H1 (cell line): Measurements from ENCODE around the gene DISC1. TPM values are rescaled to one million over a fixed set of nuclear protein-coding genes. Genes with fewer than 3 reads are reported as not detected.

Source experiments
- CTCF ChIA-PET: fragments of 300-600 bp; sonication (Branson Sonifier 250); formaldehyde crosslinking; loops from one replicate; lab custom pipeline; 2021; ENCODE audit not compliant: partially characterized antibody; lab: Charles Lee
- POLR2A ChIA-PET: fragments of 300-600 bp; sonication (Branson Sonifier 250); formaldehyde crosslinking; loops from one replicate; lab custom pipeline; 2021; ENCODE audit warnings: inconsistent platforms; ENCODE audit not compliant: partially characterized antibody; lab: Charles Lee
- DNase-seq, 2 experiments: peaks; one replicate each; pipeline versions ENCODE4 v3.0.0 to v3.0.0-alpha.2; 2010 to 2022; ENCODE audit warnings: low spot score in 2 of 2, low read depth in 1 of 2, mixed read lengths in 1 of 2
- FAIRE-seq: peaks from 2 replicates; lab custom pipeline; 2011; peaks lifted over from hg19 to GRCh38; lab: Jason Lieb, UNC
- H2AFZ ChIP-seq: 2 replicates; pipeline ENCODE4 v1.8.1; 2012; ENCODE audit warnings: low read length, inconsistent platforms
- H2AK5ac ChIP-seq: 2 replicates; pipeline ENCODE4 v1.6.1; 2013; ENCODE audit warnings: low read depth, low read length
- H2BK120ac ChIP-seq: replicated peaks from 2 replicates; pipeline ENCODE3; 2013; ENCODE audit warnings: low read depth, low read length, inconsistent platforms
- H2BK12ac ChIP-seq: 2 replicates; pipeline ENCODE4 v1.6.1; 2013; ENCODE audit warnings: low read depth, low read length
- H2BK15ac ChIP-seq: 2 replicates; pipeline ENCODE4 v1.6.1; 2013; ENCODE audit warnings: low read length
- H2BK20ac ChIP-seq: 2 replicates; pipeline ENCODE4 v1.6.1; 2013; ENCODE audit warnings: low read length
- H2BK5ac ChIP-seq: 2 replicates; pipeline ENCODE4 v1.6.1; 2013; ENCODE audit warnings: low read depth, low read length
- H3K14ac ChIP-seq: 2 replicates; pipeline ENCODE4 v1.6.1; 2013; ENCODE audit warnings: inconsistent platforms; ENCODE audit not compliant: insufficient read length
- H3K18ac ChIP-seq: 2 replicates; pipeline ENCODE4 v1.6.1; 2013; ENCODE audit warnings: low read length; ENCODE audit errors: extremely low read depth
- H3K23ac ChIP-seq: 2 replicates; pipeline ENCODE4 v1.6.1; 2013; ENCODE audit warnings: inconsistent platforms; ENCODE audit not compliant: insufficient read length
- H3K23me2 ChIP-seq: 2 replicates; pipeline ENCODE4 v1.6.1; 2013; ENCODE audit warnings: low read depth, low read length
- H3K27ac ChIP-seq: 2 replicates; pipeline ENCODE4 v1.6.1; 2011; ENCODE audit warnings: low read depth, low read length, inconsistent platforms
- H3K27me3 ChIP-seq, 4 experiments: replicated peaks in 1 of 4; 1 replicate in 1 of 4; 2 replicates in 3 of 4; pipeline versions ENCODE4 v1.6.1 to v1.8.1; 2011 to 2013; ENCODE audit warnings: low read length in 3 of 4, mild to moderate bottlenecking in 3 of 4, inconsistent platforms in 2 of 4, mixed read lengths in 2 of 4, moderate library complexity in 1 of 4; ENCODE audit not compliant: control insufficient read depth in 3 of 4, insufficient read depth in 3 of 4; ENCODE audit errors: extremely low read depth in 1 of 4
- H3K36me3 ChIP-seq, 4 experiments: 2 replicates each; pipeline versions ENCODE4 v1.6.1 to v1.8.1; 2011 to 2013; ENCODE audit warnings: mild to moderate bottlenecking in 4 of 4, low read length in 3 of 4, moderate library complexity in 2 of 4, control low read depth in 1 of 4, inconsistent platforms in 1 of 4; ENCODE audit not compliant: insufficient read depth in 4 of 4, control insufficient read depth in 2 of 4
- H3K4ac ChIP-seq: replicated peaks from 2 replicates; pipeline ENCODE3; 2013; ENCODE audit warnings: low read length, low read depth, mixed read lengths, inconsistent platforms; ENCODE audit not compliant: insufficient read length
- H3K4me1 ChIP-seq, 4 experiments: replicated peaks in 1 of 4; 1 replicate in 1 of 4; 2 replicates in 3 of 4; pipeline versions ENCODE4 v1.6.1 to v1.8.1; 2011 to 2013; ENCODE audit warnings: low read length in 3 of 4, inconsistent platforms in 2 of 4, mixed read lengths in 1 of 4; ENCODE audit not compliant: insufficient read depth in 4 of 4, control insufficient read depth in 3 of 4
- H3K4me2 ChIP-seq, 2 experiments: 2 replicates each; pipeline versions ENCODE4 v1.6.1 to v1.8.1; 2011 to 2013; ENCODE audit warnings: low read depth in 2 of 2, low read length in 2 of 2, control low read depth in 1 of 2, inconsistent platforms in 1 of 2, mild to moderate bottlenecking in 1 of 2; ENCODE audit not compliant: insufficient read depth in 1 of 2
- H3K4me3 ChIP-seq, 4 experiments: fragments of 200-600, 300-600 bp in 1 of 4; sonication (generic), shearing (Covaris generic), sonication (Bioruptor Twin) in 1 of 4; 2 replicates each; pipeline versions ENCODE4 v1.5.1 to v1.8.1; 2011 to 2016; ENCODE audit warnings: low read length in 4 of 4, low read depth in 3 of 4, control low read depth in 2 of 4, inconsistent platforms in 2 of 4, mild to moderate bottlenecking in 2 of 4, mixed read lengths in 1 of 4, moderate library complexity in 1 of 4; ENCODE audit not compliant: insufficient read depth in 2 of 4; ENCODE audit errors: extremely low read depth in 1 of 4
- H3K56ac ChIP-seq: replicated peaks from 2 replicates; pipeline ENCODE3; 2013; ENCODE audit warnings: low read depth, mild to moderate bottlenecking, mixed read lengths, low read length, inconsistent platforms; ENCODE audit not compliant: insufficient read length
- H3K79me1 ChIP-seq: 2 replicates; pipeline ENCODE4 v1.6.1; 2013; ENCODE audit warnings: low read depth, low read length, control low read depth
- H3K79me2 ChIP-seq, 2 experiments: 2 replicates each; pipeline versions ENCODE4 v1.6.1 to v1.8.1; 2012 to 2013; ENCODE audit warnings: low read length in 2 of 2, mild to moderate bottlenecking in 2 of 2, inconsistent platforms in 1 of 2; ENCODE audit not compliant: insufficient read depth in 2 of 2, control insufficient read depth in 1 of 2
- H3K9ac ChIP-seq, 4 experiments: replicated peaks in 1 of 4; 1 replicate in 1 of 4; 2 replicates in 3 of 4; pipeline versions ENCODE4 v1.6.1 to v1.8.1; 2011 to 2013; ENCODE audit warnings: low read depth in 3 of 4, low read length in 3 of 4, control low read depth in 2 of 4, mild to moderate bottlenecking in 2 of 4, moderate library complexity in 2 of 4, inconsistent platforms in 1 of 4; ENCODE audit errors: extremely low read depth in 1 of 4
- H3K9me3 ChIP-seq, 2 experiments: 2 replicates each; pipeline versions ENCODE4 v1.6.1 to v1.8.1; 2012 to 2013; ENCODE audit warnings: mild to moderate bottlenecking in 2 of 2, moderate library complexity in 2 of 2, control low read depth in 1 of 2, inconsistent platforms in 1 of 2, low read depth in 1 of 2, low read length in 1 of 2, mixed read lengths in 1 of 2; ENCODE audit not compliant: insufficient read depth in 2 of 2
- H4K20me1 ChIP-seq, 2 experiments: replicated peaks in 1 of 2; 2 replicates each; pipeline versions ENCODE3 to v1.8.1; 2011 to 2013; ENCODE audit warnings: inconsistent platforms in 2 of 2, low read length in 2 of 2, mild to moderate bottlenecking in 1 of 2; ENCODE audit not compliant: insufficient read depth in 2 of 2, control insufficient read depth in 1 of 2
- H4K5ac ChIP-seq: 2 replicates; pipeline ENCODE4 v1.6.1; 2013; ENCODE audit warnings: low read length, low read depth, mixed read lengths, inconsistent platforms; ENCODE audit not compliant: insufficient read length
- H4K8ac ChIP-seq: 2 replicates; pipeline ENCODE4 v1.8.0; 2013; ENCODE audit warnings: mild to moderate bottlenecking, moderate library complexity, low read length, inconsistent platforms; ENCODE audit not compliant: insufficient read depth; ENCODE audit errors: extremely low read depth
- H4K91ac ChIP-seq: replicated peaks from 2 replicates; pipeline ENCODE3; 2013; ENCODE audit warnings: low read length, mixed read lengths, inconsistent platforms; ENCODE audit not compliant: insufficient read length
- CBX5 ChIP-seq: fragments of 300-800, 300-1000 bp; sonication (generic); IDR thresholded peaks from 2 replicates; pipeline ENCODE4 v1.7.1; 2016; ENCODE audit warnings: antibody characterized with exemption, low read length, low read depth
- CBX8 ChIP-seq: fragments of 300-800, 300-1000 bp; sonication (generic); IDR thresholded peaks from 2 replicates; pipeline ENCODE4 v1.7.1; 2016; ENCODE audit warnings: low read depth, low read length, borderline replicate concordance
- CHD2 ChIP-seq: IDR thresholded peaks from 2 replicates; pipeline ENCODE4 v1.6.1; 2012; ENCODE audit warnings: low read length, improper control_type of control experiment
- RFX5 ChIP-seq: IDR thresholded peaks from 2 replicates; pipeline ENCODE4 v1.6.1; 2011; ENCODE audit warnings: low read depth, low read length, improper control_type of control experiment, borderline replicate concordance
- SAP30 ChIP-seq: fragments of 300-600 bp; sonication (generic); IDR thresholded peaks from 2 replicates; pipeline ENCODE4 v1.7.1; 2012; ENCODE audit warnings: low read length, moderate library complexity, mild to moderate bottlenecking, inconsistent platforms; ENCODE audit not compliant: insufficient read depth, insufficient replicate concordance
- WGBS, 2 experiments: shearing (Covaris generic) in 1 of 2; methylation state at CpG; one replicate each; pipeline versions ENCODE4 v1.1.6 to v1.1.7; 2013 to 2015; ENCODE audit warnings: low lambda C conversion rate in 2 of 2, mixed read lengths in 2 of 2, inconsistent platforms in 1 of 2, low coverage in 1 of 2, missing lambda C conversion rate in 1 of 2; ENCODE audit not compliant: insufficient replicate concordance in 2 of 2, insufficient coverage in 1 of 2, insufficient read length in 1 of 2; ENCODE audit errors: extremely low coverage in 1 of 2, missing lambda C conversion rate in 1 of 2; 5-methylcytosine and 5-hydroxymethylcytosine counted together
- polyA plus RNA-seq, 7 experiments: library from polyadenylated mRNA; depleted of rRNA in 3 of 7; stranded (reverse) in 5 of 7; unstranded in 2 of 7; fragments of >200 nt in 5 of 7; fragments of 200-250 nt in 2 of 7; gene quantifications; 1 replicate in 5 of 7; 2 replicates in 1 of 7; 4 replicates in 1 of 7; pipeline versions ENCODE4 v1.2.1 to v1.2.3, GENCODE V29; 2011 to 2013; ENCODE audit warnings: missing spikeins in 2 of 7, mixed read lengths in 2 of 7
- total RNA-seq: library from RNA; stranded (reverse); fragmentation: NEBNext Ultra II Directional; extraction: Animal tissue kit (Norgen Biotek cat#: 25700); gene quantifications from 2 replicates; pipeline ENCODE4 v1.2.1, GENCODE V29; 2021
- TF ChIP-seq, protein P1 (sequence below), 3 experiments: IDR thresholded peaks; 1 replicate in 2 of 3; 2 replicates in 1 of 3; pipeline versions ENCODE4 v1.5.1 to v1.6.1; 2011; ENCODE audit warnings: low read length in 3 of 3, mild to moderate bottlenecking in 3 of 3, inconsistent platforms in 2 of 3, low read depth in 1 of 3, moderate library complexity in 1 of 3; ENCODE audit not compliant: insufficient read depth in 1 of 3; ENCODE audit errors: control extremely low read depth in 1 of 3

The DISC1 gene
- total and polyA plus RNA-seq, 2 of the 8 experiments (the other 6 are each of a cell fraction or from before 2014, with no cell fraction given): 1.1 to 3.5 TPM

DNA sequence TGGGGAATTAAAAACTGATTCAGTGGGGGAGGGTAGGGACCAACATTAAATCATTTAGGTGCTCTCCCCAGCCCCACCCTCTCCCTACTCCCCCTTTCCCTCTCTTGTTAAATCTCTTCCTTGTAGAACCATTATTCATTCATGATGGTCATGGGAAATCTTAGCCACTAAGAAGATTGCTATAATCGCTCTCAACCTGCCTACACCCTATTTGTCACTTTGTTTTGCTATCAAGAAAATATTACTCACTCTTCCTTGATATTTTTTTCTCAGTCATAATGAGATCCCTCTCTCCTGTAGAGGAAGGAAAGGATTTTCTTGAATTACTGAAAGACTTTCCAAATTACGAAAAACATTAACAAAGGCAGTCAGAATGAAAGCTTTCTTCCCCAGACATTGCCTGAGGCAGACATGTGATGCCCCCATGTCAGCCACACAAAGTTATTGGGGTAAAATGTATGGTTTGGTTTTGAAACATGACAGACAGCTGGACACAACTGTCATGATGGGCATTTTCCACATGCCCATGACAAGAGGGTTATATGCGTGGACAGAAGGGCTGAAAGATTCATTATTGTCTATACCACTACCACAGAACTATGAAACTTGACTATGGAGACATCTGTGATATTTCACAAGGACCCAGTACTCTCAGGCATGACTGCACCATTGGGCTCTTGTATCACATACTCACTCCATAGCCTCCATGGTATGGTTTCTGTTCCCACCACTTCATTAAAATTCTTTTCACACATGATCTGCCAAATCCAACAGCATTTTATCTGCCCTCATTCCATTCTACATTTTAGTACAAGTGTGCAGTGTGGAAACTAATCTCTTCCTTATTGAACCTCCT is 420.1 kb downstream of the DISC1 start:
- CTCF ChIA-PET: interaction anchor here (0.6 to 0.9 kb wide), 4 partner anchors 9 to 115 kb away, joined by 3 to 4 read pairs (median 3); no protein-coding TSS in a partner anchor
- no peak overlapping the region for H2AFZ ChIP-seq
- H4K5ac ChIP-seq: no peak overlapping the region
- no peak overlapping the region for H2BK20ac ChIP-seq
- FAIRE-seq: no peak
- H3K4ac ChIP-seq: peak overlapping the region; percentile 19
- no peak for DNase-seq
- H4K8ac ChIP-seq: no peak overlapping the region
- H3K36me3 ChIP-seq: no peaks in the 10 kb centered on the region
- 0 out of 2 replicates have a peak overlapping the region, but pooled peaks have one; percentile 54 for H2BK12ac ChIP-seq
- no peaks in the 10 kb centered on the region; the same call in 1 of the 2 replicates for H3K23me2 ChIP-seq
- WGBS, 2 experiments: 89% methylated on average over 3 of the region's 3 CpGs; no CpG with 5 or more reads in 1 of the 2 experiments
- H2BK15ac ChIP-seq: no peak overlapping the region
- no peak overlapping the region for H2AK5ac ChIP-seq
- H3K23ac ChIP-seq: no peak overlapping the region
- H3K4me1 ChIP-seq: peaks cover 3 to 10% (median 8%) of the 10 kb centered on the region in 4 experiments; a peak in 6 of 7 replicates
- H3K79me2 ChIP-seq: no peaks in the 10 kb centered on the region
- no peak overlapping the region for H3K18ac ChIP-seq
- no peak overlapping the region for H2BK5ac ChIP-seq
- H3K9ac ChIP-seq: no peak overlapping the region
- no peaks in the 10 kb centered on the region for H3K9me3 ChIP-seq
- H3K4me2 ChIP-seq: no peak overlapping the region
- no peak overlapping the region for H3K56ac ChIP-seq
- TF ChIP-seq CHD2 (no peak), SAP30 (no peak), CBX8 (no peak), RFX5 (no peak), CBX5 (no peak)
- TF ChIP-seq, protein P1, sequence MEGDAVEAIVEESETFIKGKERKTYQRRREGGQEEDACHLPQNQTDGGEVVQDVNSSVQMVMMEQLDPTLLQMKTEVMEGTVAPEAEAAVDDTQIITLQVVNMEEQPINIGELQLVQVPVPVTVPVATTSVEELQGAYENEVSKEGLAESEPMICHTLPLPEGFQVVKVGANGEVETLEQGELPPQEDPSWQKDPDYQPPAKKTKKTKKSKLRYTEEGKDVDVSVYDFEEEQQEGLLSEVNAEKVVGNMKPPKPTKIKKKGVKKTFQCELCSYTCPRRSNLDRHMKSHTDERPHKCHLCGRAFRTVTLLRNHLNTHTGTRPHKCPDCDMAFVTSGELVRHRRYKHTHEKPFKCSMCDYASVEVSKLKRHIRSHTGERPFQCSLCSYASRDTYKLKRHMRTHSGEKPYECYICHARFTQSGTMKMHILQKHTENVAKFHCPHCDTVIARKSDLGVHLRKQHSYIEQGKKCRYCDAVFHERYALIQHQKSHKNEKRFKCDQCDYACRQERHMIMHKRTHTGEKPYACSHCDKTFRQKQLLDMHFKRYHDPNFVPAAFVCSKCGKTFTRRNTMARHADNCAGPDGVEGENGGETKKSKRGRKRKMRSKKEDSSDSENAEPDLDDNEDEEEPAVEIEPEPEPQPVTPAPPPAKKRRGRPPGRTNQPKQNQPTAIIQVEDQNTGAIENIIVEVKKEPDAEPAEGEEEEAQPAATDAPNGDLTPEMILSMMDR (IDR thresholded peaks at IDR 0.05; ENCODE audit: control extremely low read depth in 1 of 3, insufficient read depth in 1 of 3, low read depth in 1 of 3, low read length in 3 of 3): no peak
- H4K20me1 ChIP-seq: no peaks in the 10 kb centered on the region
- H3K14ac ChIP-seq: no peak overlapping the region
- H4K91ac ChIP-seq: no peak overlapping the region
- no peak overlapping the region for H2BK120ac ChIP-seq
- H3K27ac ChIP-seq: no peak overlapping the region
- POLR2A ChIA-PET: interaction anchor here (1.2 kb wide), 1 partner anchor 93 kb away, joined by 3 read pairs; no protein-coding TSS in a partner anchor
- no peaks in the 10 kb centered on the region for H3K27me3 ChIP-seq
- no peaks in the 10 kb centered on the region for H3K79me1 ChIP-seq
- no peak overlapping the region for H3K4me3 ChIP-seq
